GM19372 (cell line): ENCODE measurements around the gene MAML1.

Experiments
- ATAC-seq: cut with Tn5 transposase; IDR thresholded peaks from one replicate; pipeline ENCODE4 v1.9.1; 2021; ENCODE audit warnings: mild to moderate bottlenecking, low read depth, moderate library complexity; ENCODE audit not compliant: unreplicated experiment

Gene MAML1

DNA sequence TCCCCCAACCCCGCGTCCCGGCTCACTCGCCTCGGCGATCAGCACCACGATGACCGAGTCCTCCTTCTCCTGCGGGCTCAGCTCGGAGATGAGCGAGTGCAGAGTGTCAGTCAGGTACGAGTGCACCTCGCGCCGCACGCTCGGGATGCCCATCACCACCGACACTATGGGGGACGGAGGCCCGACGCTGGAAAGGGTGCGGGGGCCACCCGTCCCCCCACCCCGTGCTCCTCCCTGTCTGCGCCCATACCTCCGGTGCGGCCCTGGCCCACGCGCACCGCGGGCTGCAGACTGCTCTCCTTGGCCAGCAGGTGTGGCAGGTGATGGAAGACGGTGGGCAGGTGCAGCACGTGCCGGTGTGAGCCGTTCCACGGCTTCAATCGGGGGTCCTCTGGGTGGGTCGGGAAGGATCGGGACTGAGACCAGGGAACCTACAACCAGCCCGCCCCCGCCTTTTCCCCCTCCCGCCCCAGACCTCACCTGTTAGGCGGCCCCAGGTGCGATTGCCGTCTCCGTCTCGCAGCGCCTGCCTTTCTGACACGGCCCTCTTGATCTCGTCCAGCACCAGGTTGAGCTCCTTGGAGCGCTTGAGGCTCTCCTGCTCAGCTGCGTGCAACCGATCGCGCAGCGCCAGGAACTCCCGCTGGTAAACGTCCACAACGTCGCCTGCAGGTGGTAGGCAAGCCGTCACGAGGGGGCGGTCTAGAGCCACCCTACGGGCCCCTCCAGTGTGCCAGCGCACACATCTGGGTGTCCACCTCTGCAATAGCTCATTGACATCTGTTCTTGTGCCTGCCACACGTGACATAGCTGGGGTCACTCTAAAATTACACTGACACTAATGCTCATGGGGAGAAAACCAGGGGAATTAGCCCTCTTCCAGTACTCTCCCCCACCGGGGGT is 68.9 kb downstream of the MAML1 start:
- ATAC-seq = peak; percentile 40

DNA sequence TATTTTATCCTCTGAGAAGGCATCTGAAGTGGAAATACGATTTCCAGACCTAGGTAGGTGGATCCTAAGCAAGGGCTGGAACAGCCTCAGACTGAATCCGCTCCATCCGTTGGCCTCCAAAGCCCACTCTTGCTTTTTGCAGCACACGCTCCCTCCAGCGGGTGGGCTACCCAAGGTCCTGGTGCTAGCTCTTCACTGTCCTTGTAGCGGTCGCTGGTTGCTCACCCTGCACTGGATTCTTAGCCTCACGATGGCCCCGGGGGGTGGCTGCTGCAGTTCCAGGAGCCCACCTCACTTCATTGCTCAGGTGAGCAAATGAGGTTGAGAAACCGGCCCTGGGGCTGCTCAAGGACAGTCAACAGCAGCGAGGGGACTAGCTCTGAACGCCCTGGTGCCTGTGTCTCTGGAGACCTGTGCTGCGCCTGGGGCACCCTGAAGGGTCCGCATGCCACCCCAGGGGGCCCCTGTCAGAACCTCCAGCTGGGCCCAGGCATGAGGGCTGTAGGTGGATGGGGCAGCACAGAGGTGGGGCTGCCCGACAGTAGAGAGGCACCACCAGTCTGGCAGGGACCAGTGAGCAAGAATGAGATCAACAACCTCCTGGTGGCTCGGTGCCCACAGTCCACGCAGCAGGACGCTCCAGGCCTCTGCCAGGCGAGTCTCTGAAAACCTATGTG is 69.7 kb downstream of the MAML1 start:
- ATAC-seq = no peak

DNA sequence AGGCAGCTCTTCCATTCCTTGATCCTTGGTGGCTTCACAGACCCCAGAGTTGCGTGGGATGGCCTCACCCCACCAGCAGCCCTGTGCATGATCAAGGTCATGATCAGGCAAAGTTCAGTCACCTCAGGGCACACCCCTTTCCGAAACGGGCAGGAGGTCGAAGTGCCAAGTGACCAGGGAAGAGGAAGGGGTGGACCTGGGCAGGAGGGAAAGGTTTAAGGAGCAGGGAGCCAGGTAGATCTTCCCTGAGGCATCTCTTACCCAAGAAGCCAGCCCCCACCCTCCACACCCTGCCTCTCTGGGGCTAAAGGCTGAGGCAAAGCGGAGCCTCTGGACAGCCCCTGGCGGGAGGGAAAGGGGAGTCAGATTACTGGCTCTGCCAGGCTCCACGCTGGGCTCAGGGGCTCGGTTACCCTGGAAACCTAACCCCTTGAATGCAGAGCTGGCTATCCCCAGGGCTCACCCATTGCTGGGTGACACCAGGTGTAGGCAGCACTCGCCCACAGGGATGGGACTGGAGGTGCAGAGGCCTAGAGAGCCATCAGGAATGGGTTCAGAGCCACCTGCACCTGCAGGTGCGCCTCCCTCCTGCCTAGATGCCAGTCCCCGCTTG is 70.4 kb downstream of the MAML1 start:
- no peak for ATAC-seq

DNA sequence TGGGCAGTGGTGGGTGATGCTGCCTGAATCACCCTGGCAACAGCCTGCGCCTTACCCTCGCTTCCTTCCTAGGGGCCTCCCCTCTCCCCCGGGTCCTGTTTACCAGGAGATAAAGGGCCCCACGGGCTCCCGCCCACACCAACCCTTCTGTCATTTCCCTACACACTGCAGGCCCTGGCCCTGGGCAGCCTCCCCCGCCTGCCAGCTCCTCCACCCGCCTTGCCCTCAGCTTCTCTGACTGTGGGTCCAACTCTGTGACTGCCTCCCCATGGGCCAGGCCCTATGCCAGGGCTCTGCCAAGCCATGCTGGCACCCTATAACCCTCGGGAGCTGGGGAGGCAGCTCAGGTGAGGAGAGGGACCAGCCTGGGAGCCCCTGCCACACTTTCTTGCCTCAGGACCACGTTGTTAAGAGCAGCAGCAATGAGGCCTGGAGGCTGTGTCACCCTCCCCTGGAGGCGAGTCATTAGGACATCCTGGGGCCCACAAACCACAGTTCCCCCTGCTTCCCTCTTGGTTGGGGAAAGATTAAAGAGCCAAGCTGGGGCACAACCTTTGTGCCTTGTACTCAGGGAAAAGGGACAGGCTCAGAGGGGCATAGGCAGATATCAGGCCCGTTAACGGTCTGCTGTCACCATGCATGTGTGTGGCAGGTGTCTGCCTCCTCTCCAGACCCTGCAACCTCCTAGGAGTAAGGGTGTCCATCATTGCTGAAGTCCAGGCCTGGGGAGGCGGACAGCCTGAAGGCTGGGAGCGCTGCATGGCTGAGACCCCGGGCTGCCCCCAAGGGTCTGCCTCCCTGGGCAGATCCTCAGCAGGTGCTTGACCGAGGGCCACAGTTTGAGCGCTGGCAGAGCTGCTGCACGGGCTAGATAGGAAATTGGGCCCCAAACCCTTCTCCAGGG is 71.3 kb downstream of the MAML1 start:
- ATAC-seq = no peak

DNA sequence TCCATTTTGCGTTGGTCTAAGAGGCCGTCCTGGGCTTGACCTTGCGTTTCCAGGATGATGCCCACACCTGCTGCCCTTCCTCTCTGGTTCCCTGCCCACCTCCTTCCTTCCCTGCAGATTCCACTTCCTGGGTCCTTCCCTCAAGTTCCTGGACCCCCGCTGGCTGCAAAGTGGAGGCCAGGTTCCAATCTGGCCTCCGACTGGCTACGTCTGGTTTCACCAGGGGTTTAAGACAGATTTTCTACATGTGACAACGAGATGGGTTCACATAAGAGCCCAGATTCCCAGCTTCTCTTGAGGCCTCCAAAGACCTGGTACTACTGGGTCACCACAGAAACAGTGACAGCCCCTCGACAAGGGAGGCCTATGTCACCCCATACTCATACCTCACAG is 71.9 kb downstream of the MAML1 start:
- ATAC-seq = no peak

DNA sequence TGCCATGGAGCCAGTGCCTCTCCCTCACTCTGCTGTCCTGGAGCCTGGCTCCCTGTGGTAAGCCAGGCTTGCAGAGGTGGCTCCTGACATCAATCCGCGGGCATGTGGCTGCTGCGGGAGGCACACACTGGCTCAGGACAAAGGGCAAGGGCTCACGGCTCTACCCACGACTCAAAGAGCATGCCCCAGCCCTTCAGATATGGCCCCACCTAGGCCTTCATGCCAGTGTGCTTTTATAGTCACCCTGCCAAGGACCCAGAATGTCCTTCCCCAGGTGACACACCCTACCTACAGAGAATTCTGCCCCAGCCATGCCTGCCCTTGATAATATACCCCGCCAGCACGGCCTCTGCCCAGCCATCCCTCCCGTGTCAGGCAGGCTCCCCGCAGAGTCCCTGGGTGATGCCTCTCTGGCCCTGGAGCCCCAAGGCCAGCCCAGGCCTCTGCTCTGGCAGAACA is 72.5 kb downstream of the MAML1 start:
- ATAC-seq = no peak

DNA sequence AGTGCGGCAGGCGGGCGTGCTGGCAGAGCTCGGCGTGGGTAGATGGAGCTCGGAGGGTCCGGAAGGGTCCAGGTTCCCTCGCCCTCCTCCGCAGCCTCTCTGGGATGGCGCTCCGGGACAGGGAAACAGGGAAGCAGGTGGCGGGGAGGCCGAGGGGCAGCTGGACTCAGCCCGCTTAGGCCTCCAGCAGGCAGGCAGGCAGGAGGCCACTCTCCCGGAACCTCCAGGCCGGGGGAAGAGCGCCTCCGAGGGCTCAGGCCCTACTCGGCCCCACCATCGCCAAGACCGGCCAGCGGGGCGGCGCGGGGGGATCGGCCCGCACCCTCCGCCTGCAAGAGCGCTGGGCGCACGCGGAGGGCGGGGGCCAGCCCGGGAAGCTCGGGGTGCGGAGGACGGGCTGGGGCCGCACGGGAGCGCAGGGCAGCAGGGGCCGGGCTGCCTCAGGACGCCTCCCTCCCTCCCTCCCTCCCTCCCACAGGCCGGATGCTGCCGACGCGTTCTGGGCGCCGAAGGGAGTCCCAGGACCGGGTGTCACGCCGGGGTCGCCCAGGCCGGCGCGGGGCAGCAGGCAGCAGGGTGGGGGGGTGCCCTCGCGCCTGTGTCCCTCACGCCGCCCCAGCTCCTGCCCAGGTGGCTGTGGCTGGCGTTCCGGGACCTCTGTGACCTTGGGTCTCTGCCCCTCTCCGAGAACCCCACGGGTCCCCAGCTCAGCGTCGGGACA is 73.1 kb downstream of the MAML1 start:
- ATAC-seq = peak; percentile 24

DNA sequence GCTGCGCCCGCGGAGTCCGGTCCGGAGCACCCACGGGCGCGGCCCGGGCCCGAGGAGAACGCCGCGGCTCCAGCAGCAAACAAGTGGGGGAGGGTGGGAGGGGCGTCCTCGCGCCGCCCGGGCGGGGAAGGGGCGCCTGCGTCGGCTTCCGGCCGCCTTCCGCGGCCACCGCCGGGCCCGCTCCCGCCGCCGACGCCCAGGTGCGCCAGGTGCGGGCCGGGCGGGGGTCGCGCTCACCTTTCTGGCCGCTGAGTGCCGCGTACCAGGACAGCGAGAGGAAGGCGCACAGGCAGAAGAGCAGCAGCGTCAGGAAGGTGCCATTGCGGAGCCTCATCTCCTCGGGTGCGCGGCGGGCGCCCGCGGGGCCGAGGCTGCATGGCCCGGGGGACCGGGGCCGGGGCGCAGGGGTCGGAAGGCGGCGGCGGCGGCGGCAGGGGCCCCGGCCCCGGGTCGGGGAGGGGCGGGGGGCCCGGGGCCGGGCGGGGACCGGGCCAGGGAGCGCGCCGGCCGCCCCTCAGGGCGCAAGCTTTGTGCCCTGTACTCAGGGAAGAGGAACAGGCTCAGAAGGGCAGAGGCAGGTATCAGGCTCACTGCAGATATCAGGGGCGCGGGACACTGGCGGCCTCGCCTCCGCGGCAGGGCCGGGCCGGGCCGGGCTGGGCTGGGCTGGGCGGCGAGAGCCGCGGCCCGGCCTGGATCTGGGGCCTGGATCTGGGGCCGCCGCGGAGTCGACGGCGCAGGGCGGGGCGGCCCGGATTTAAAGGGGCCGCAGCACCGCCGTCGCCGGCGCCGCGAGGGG is 73.8 kb downstream of the MAML1 start, which contains the start of gene MGAT4B:
Gene MGAT4B (minus strand): TSS at position 617 of the 799 bp plus-strand sequence. CDS start 283 bp downstream, at position 334.
- peak; percentile 62 for ATAC-seq

DNA sequence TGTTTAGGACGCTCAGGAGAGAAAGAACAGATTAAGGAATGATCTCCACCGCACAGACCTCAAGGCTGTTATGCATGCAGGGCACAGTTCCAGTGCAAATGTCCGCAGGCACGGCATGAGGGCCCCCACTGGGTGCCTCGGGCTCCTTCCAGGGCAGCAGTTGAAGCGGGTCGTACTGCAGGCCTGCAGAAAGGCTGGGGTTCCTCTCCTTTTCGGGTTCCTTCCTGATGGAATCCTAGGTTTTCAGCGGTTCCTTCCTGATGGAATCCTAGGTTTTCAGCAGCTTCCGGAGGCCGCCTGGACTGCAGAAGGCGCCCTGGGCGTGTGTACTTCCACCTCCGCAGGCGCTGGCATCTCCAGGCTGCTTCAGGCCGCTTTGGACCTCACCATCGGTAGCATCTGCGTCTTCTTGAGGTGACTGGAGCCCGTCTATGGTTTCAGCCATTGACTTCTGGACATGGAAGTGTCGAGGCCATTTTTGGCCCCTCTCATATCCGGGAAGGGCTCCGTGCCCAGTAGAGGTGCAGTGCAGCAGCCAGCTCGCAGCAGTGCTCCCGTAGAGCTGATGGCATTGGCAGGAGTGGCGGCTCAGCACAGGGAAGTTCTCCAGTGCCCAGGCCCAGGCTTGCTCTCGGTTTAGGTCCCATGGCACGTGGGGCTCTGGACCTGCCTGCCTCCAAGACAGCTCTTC is 79.7 kb downstream of the MAML1 start:
- ATAC-seq = no peak

DNA sequence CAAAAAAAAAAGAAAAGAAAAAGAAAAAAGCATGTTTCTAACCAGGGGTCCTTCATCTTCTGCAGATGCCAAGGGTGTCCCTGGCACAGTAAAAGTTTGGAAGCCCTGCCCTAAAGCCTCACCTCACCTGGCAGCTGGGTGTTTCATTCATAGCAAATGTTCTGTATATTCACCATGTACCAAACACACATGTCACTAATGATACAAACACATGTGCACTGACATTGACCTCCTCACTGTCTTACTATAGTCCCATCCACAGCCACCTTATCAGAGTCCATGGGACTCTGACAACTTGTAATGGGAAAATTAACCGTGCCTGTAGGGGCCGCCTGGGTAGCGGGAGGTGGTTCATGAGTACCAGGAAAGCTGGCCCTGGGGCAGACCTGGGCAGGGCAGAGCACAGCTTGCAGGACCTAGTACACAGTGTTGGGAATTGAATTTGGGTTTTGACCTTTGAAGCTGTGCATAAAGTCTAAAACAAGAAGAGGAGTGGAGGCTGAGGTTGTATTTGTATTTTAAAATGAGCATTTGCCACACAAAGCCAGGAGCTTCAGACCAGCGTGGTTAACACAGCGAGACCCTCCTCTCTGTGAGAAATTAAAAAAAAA is 80.5 kb downstream of the MAML1 start:
- ATAC-seq = no peak

DNA sequence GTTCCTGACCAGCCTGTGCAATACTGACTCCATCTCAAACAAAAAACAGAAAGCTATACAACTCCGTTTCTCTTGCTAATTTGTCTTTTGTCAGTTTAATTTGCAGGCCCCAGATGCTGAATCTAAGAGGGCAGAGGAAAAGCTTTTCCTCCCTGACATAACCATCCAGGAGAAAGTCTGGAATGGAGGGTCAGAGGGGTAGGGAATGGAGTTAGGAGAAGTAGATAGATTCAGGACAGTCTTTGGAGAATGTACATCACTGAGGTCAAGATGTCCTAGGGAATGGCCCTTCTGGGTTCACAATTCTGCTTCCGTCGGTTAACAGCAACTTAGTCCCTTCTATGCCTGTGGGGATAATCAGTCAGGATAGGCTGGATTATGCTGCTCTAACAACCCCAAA is 81.5 kb downstream of the MAML1 start:
- ATAC-seq = no peak

DNA sequence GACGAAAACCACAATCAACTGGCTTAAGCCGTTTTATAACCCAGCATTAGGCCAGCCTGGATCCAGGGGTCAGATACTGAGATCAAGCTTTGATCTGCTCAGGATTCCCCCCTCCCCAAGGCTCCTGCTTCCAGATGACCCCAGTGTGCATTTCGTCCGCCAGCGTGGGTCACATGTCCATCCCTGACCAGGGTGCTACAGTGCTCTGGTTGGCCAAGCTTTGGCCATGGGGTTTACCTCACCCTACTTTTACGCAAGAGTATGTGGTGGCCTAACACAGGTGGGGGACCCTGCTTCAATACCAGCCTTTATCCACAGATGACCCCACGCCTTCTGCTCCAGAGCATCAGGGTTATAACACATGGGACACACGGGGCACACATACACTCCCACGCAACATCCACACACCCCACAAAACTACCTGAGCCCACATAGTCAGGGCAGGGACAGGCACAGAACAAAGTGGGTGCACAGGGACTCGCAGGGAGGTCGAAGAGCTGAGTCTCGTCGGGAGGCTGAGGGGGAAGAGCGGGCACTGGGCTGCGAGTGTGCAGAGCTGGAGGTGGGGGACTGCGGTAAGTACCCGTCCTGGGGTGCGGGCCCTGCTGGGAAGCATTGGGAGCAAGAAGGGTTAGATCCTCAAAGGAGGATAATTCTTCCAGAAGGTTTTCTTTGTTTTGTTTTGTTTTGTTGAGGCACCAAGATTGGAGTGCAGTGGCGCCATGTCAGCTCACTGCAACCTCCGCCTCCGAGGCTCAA is 83.0 kb downstream of the MAML1 start:
- no peak for ATAC-seq

DNA sequence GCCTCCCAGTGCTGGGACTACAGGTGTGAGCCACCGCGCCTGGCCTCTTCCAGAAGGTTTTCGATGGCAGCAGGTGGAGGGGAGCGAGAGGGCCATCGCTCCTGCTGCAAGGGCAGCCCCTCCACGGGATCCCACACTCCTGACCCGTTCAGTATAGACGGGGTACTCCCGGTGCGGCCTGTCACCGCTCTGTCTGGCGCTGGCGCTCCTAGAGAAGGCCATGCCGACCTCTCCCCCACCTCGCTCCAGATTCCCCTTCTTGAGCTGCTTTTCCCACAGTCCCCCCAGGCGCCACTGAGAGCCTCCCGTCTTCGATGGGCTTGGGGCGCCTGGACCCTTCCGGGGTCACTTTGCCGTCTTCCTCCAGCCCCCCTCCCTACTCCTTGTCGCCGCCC is 83.8 kb downstream of the MAML1 start:
- no peak for ATAC-seq

DNA sequence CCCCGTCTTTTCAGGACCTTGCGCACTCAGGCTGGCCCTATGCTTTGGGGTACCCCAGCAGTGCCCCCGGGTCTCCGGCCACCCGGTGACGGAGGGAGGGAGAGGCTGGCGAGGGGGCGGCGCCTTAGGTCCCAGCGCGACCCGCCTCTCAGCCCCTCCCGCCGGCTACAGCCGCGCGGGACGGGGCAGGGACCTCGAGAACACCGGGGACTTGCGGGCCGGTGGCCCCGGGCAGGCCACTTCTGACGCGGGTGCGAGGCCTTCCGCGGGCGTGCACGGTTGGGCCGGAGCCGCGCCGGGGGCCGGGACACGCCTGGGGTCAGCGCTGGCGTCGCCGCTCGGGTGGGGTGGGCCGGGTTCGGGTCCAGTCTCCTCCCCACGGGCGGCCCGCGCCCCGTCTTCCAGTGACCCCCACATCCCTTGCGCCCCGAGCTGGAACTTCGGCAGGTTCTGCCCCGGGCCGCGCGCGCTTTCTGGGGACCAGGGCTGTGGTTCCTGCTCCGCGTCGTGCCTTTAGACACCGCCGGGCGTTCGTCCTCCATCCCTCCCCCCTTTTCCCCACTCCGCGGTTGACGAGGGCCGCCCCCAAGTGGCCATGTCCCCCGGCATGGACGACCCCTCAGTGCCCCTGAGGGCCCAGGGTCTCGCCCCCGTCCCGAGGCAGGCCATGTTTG is 84.3 kb downstream of the MAML1 start:
- ATAC-seq = no peak

DNA sequence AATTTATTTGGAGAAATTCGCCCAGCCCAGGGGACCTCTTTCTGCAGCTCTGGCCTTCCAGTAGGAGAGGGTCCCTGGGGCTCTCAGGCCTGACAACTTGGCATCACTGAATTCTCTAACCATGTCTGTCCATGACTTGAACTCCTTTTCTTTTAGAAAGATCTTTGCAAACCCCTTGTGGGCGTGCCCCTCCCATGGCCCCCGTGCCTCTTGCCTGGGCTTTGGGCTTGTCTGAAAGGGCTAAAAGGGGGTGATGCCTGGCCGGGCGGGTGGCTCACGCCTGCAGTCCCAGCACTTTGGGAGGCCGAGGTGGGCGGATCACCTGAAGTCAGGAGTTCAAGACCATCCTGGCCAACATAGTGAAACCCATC is 84.8 kb downstream of the MAML1 start:
- ATAC-seq = no peak

DNA sequence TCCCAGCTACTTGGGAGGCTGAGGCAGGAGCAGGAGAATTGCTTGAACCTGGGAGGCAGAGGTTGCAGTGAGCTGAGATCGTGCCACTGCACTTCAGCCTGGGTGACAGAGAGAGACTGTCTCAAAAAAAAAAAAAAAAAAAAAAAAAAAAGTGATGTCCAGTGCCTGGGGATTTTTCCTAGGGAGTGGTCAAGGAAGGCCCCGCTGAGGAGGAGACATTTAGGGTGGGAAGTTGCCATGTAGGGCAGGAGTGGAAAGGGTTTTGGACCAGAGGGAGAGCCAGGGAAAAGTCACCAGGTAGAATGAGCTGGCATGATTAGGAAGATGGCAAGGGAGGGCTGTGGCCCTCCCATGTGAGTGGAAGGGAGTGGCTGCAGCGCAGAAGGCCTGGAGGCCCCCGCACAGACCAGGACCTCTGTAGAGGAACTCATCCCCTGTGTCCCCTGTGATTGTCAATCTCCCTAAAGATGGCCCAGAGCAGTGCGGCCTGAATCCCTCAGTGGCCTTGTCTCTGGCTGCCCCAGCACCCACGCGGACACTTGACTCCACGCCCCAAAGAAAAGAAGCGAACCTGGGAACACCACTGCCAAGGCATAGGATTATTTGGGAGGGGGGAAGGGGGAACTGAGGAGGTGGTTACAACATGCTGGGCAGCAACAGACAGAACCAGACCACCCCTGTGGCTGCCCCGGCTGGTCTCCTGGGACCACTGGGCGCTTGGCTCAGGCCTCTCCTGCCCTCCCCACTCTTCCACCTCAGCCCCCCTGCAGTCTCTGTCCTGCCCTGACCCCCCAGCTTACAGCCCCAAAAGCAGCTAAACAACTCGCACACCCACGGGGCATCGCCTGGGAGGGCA is 85.5 kb downstream of the MAML1 start:
- no peak for ATAC-seq
